Peyer's patch (tissue), 4 donors: ENCODE data around the gene CREB3L2. TPM values are rescaled to one million over a fixed set of nuclear protein-coding genes. Genes with fewer than 3 reads are reported as not detected.
A peak's percentile ranks its signal among the peaks of the same experiment; 100 is the strongest.
"Not testable (repeated sequence)": the region's sequence is repeated elsewhere in the genome, so short reads cannot be mapped to it uniquely, and the experiment has no call there.

Source experiments
- DNase-seq, 3 donors: peaks; one replicate each; pipeline ENCODE4 v3.0.0-alpha.2; 2017 to 2019
- H3K27ac ChIP-seq, 4 donors: fragments of 200-600 bp; sonication (generic); one replicate each; pipeline ENCODE4 v1.5.1; 2016 to 2019
- H3K27me3 ChIP-seq, 2 donors: fragments of 200-600 bp; sonication (generic); one replicate each; pipeline ENCODE4 v1.5.1; 2019
- H3K36me3 ChIP-seq, 3 donors: fragments of 200-600 bp; sonication (generic); one replicate each; pipeline ENCODE4 v1.5.1; 2016 to 2019
- H3K4me1 ChIP-seq, 4 donors: fragments of 200-600 bp; sonication (generic); one replicate each; pipeline ENCODE4 v1.5.1; 2016 to 2019
- H3K4me3 ChIP-seq, 4 donors: fragments of 200-600 bp; sonication (generic); 1 replicate in 3 of 4; 2 replicates in 1 of 4; pipeline ENCODE4 v1.5.1; 2016 to 2019; ENCODE audit warnings: mild to moderate bottlenecking in 1 of 4
- H3K9me3 ChIP-seq, 4 donors: fragments of 200-600 bp; sonication (generic); one replicate each; pipeline ENCODE4 v1.5.1; 2016 to 2019; ENCODE audit warnings: mild to moderate bottlenecking in 1 of 4
- POLR2A ChIP-seq, 2 donors: fragments of 450-650 bp; IDR thresholded peaks; one replicate each; pipeline ENCODE4 v1.5.1; 2017; ENCODE audit warnings: antibody characterized with exemption in 2 of 2, mild to moderate bottlenecking in 2 of 2, moderate library complexity in 2 of 2
- total RNA-seq, 4 donors: library from RNA; depleted of rRNA; stranded (reverse); fragments of >200 nt; gene quantifications; one replicate each; pipeline ENCODE4 v1.1.0, GENCODE V29; 2016
- TF ChIP-seq, protein P1 (sequence below), 6 experiments: fragments of 450-650 bp in 4 of 6; fragments of 200-600 bp in 2 of 6; sonication (generic) in 1 of 6; IDR thresholded peaks; one replicate each; pipeline ENCODE4 v1.5.1; 2017 to 2019; ENCODE audit warnings: antibody characterized with exemption in 6 of 6, mild to moderate bottlenecking in 3 of 6, moderate library complexity in 1 of 6

The CREB3L2 gene
- total RNA-seq, 4 donors from 2014 or later: 20.6 to 42.7 (median 33.6) TPM

DNA sequence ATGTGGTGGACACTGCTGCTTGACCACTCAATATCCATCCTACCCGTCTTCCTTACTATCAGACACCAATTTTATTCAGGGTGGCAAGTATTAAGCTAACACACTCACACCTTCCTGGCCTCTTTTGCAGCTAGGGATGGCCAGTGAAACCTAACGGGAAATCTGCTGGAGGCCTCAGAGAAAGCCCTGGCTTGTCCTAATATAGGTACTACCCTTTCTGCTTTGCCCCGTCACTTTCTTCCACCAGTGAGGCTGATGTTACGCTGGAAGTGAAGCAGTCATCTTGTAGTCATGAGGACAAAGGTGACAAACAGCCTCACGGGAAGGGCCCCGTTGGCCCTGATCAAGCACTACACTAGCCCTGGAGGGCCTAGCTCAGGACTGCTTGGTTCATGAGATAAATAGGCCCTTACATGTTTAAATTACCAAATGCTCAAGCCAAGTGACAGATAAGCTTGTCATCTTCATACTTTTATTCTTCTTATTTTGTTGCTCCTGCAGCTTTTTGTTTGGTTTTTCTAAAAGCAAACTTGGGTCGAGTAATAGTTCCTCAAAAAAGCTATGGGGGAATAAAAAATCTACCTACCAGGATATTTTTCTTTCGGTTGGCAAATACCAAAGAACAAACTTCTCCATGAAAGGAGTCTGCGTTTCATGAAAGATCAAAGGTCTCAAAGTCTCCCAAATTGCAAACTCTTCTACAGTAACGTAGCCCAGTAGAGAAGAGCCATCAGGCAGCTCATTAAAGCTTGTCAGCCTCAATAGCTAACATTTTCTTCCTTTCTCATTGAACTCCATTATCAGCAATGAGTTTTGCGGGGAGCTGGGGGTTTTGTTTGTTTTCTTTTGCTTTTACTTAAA, 17.5 kb downstream of the CREB3L2 start:
- Histone ChIP-seq H3K27me3 (no peaks in the 10 kb centered on the region), H3K36me3 (no peaks in the 10 kb centered on the region), H3K27ac (peak overlapping the region; percentile 48 to 82 (median 63)), H3K9me3 (no peaks in the 10 kb centered on the region), H3K4me3 (no peak overlapping the region), H3K4me1 (peaks cover 0 to 48% (median 38%) of the 10 kb centered on the region in 4 donors)
- TF ChIP-seq, protein P1, sequence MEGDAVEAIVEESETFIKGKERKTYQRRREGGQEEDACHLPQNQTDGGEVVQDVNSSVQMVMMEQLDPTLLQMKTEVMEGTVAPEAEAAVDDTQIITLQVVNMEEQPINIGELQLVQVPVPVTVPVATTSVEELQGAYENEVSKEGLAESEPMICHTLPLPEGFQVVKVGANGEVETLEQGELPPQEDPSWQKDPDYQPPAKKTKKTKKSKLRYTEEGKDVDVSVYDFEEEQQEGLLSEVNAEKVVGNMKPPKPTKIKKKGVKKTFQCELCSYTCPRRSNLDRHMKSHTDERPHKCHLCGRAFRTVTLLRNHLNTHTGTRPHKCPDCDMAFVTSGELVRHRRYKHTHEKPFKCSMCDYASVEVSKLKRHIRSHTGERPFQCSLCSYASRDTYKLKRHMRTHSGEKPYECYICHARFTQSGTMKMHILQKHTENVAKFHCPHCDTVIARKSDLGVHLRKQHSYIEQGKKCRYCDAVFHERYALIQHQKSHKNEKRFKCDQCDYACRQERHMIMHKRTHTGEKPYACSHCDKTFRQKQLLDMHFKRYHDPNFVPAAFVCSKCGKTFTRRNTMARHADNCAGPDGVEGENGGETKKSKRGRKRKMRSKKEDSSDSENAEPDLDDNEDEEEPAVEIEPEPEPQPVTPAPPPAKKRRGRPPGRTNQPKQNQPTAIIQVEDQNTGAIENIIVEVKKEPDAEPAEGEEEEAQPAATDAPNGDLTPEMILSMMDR (IDR thresholded peaks at IDR 0.05): no peak
- TF ChIP-seq POLR2A (IDR thresholded peaks at IDR 0.05): no peak
- peak in 1 of 3 donors; percentile 68 for DNase-seq

DNA sequence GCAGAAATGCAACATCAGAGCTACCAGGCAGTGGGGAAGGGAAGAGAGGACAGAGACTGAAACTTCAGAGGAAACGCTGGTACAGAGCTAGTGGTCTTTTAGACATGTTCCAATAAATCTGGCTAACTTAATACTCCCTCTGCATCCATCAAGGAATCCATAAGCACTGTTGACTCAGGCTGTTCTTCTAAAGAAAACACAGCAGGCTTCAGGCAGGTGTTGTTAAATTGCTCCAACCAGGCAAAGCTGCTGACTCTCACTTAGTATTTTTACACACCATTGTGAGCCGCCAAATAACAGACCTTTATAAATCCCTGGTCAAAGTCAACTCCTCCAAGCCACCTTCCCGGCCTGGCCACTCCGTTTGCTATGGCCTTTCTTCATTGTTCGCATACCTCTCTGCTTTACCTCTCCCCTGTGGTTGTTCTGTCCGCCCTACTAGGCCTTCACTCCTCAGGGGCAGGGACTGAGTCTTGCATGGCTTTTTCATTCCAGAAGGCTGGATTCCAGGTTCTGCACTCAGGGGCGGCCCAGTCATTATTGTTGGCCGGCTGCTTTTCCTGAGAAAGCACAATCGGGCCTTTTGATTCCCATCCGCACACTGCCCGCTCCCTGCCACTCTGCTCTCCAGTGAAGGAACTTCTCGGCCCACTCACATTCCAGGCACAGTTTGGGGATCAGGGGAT, 18.4 kb downstream of the CREB3L2 start:
- H3K27ac ChIP-seq: peak overlapping the region in 2 of 4 donors; percentile 40 to 70
- TF ChIP-seq POLR2A (IDR thresholded peaks at IDR 0.05): no peak
- TF ChIP-seq, protein P1 (IDR thresholded peaks at IDR 0.05): no peak
- H3K9me3 ChIP-seq: no peaks in the 10 kb centered on the region

DNA sequence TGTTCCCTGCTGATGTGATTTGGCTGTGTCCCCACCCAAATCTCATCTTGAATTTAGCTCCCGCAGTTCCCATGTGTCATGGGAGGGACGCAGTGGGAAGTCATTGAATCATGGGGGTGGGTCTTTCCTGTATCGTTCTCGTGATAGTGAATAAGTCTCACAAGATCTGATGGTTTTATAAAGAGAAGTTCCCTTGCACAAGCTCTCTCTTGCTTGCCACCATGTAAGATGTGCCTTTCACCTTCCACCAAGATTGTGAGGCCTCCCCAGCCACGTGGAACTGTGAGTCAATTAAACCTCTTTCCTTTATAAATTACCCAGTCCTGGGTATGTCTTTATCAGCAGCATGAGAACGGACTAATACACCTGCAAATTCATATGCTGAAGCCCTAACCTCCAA, 19.5 kb downstream of the CREB3L2 start:
- not testable (repeated sequence) for H3K4me3 ChIP-seq, H3K27me3 ChIP-seq, H3K36me3 ChIP-seq, H3K9me3 ChIP-seq, DNase-seq
- Histone ChIP-seq H3K4me1 (peaks cover 0 to 35% (median 28%) of the 10 kb centered on the region in 4 donors), H3K27ac (peak overlapping the region in 2 of 4 donors; percentile 8 to 40)

More for the DNA sequence above, 18.4 kb downstream of the CREB3L2 start:
- DNase-seq: no peak
- Histone ChIP-seq H3K36me3 (no peaks in the 10 kb centered on the region), H3K4me1 (peaks cover 0 to 46% (median 36%) of the 10 kb centered on the region in 4 donors), H3K4me3 (no peak overlapping the region), H3K27me3 (no peaks in the 10 kb centered on the region)

DNA sequence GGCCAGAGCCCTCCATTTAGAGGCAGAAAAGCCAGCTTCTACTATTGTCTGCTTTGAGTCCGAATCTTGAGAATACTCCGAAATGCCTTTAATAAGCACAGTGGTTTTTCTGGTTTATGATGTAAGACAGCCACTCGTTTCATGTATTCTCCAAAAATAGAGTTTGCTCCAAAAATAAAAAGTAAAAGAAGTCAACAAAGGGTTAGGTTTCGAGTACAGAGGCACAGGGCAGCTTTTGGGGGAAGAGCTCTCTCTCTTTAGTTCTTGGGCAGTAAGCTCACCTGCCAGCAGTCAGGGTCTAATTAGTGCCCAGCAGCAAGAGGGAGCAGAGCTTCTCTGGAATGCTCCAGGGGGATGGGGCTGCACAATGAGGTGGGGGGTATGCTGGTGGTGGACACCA, 20.2 kb downstream of the CREB3L2 start:
- Histone ChIP-seq H3K9me3 (no peaks in the 10 kb centered on the region), H3K36me3 (no peaks in the 10 kb centered on the region), H3K4me3 (no peak overlapping the region), H3K27ac (peak overlapping the region in 3 of 4 donors; percentile 8 to 55 (median 40)), H3K27me3 (no peaks in the 10 kb centered on the region), H3K4me1 (peaks cover 0 to 28% (median 21%) of the 10 kb centered on the region in 4 donors)
- no peak for TF ChIP-seq POLR2A (IDR thresholded peaks at IDR 0.05)
- TF ChIP-seq, protein P1 (IDR thresholded peaks at IDR 0.05): no peak
- DNase-seq: no peak

DNA sequence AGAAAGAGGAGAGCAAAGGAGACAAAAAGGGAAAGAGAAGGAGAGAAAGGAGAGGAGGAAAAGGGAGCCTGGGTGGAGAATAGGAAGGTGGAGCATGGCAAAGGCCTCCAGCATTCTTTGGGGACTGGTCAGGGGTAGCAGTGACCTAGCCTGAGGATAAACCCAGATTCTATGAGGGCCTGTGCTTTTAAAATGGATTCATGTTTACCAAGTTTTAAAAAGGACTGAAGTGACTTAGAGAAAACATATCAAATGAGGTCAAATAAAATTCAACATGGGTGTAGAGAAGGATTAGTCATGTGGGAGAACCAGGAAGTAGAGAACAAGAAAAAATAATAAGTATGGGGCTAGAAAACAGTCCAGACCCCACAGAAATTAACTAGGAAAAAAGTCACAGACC, 20.7 kb downstream of the CREB3L2 start:
- Histone ChIP-seq H3K4me3 (no peak overlapping the region), H3K27ac (peak overlapping the region in 3 of 4 donors; percentile 8 to 55 (median 40)), H3K27me3 (no peaks in the 10 kb centered on the region), H3K36me3 (no peaks in the 10 kb centered on the region), H3K4me1 (peaks cover 0 to 23% (median 18%) of the 10 kb centered on the region in 4 donors), H3K9me3 (no peaks in the 10 kb centered on the region)
- TF ChIP-seq, protein P1 (IDR thresholded peaks at IDR 0.05): no peak
- no peak for TF ChIP-seq POLR2A (IDR thresholded peaks at IDR 0.05)
- DNase-seq: no peak

DNA sequence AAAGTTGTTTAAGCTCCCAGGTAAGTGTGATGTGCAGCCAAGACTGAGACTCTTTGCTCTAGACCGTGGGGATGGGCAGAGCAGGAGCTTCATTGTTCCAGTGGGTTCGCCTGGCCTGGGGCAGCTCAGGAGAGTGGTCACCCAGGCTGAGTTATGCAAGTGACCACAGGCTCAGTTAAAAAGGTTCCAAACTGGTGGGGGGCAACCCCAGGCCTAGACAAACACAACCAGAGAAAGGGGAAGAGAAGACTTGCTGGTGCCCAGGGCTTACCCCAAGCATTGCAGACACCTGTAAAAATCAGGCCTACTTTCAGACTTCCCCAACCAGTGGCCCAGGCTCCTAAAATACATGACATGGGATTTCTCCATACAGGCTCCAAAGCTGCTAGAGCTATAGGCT, 21.6 kb downstream of the CREB3L2 start:
- TF ChIP-seq, protein P1 (IDR thresholded peaks at IDR 0.05): no peak
- no peak for TF ChIP-seq POLR2A (IDR thresholded peaks at IDR 0.05)
- peak overlapping the region in 2 of 4 donors; percentile 8 to 62 for H3K27ac ChIP-seq

More for the DNA sequence above, 21.6 kb downstream of the CREB3L2 start:
- no peaks in the 10 kb centered on the region for H3K27me3 ChIP-seq
- no peak overlapping the region for H3K4me3 ChIP-seq
- peaks cover 0 to 18% (median 12%) of the 10 kb centered on the region in 4 donors for H3K4me1 ChIP-seq
- no peak for DNase-seq
- H3K36me3 ChIP-seq: no peaks in the 10 kb centered on the region
- no peaks in the 10 kb centered on the region for H3K9me3 ChIP-seq
